ENCODE data around the gene EXOC8. TPM values are rescaled to one million over a fixed set of nuclear protein-coding genes. Genes with fewer than 3 reads are reported as not detected.

The EXOC8 gene
- total and polyA plus RNA-seq, 2 of the 8 experiments (the other 6 are each of a cell fraction or from before 2014, with no cell fraction given) = 2.0 to 9.8 TPM

- Histone ChIP-seq H2BK12ac (ENCODE audit: low read depth, low read length) (no peak overlapping the region), H2BK120ac (replicated peaks; ENCODE audit: low read depth, low read length) (no peak overlapping the region), H3K79me1 (ENCODE audit: low read depth, low read length) (no peaks in the 10 kb centered on the region; the same call in 1 of the 2 replicates), H4K8ac (ENCODE audit: extremely low read depth, insufficient read depth, low read length) (no peak overlapping the region), H3K4me2 (ENCODE audit: insufficient read depth in 1 of 2, low read depth in 2 of 2, low read length in 2 of 2) (no peak overlapping the region), H3K18ac (ENCODE audit: extremely low read depth, low read length) (no peak overlapping the region), H3K27me3 (replicated peaks in 1 of 4; ENCODE audit: control insufficient read depth in 3 of 4, extremely low read depth in 1 of 4, insufficient read depth in 3 of 4, low read length in 3 of 4) (no peaks in the 10 kb centered on the region), H3K14ac (ENCODE audit: insufficient read length) (no peak overlapping the region), H3K4me3 (ENCODE audit: extremely low read depth in 1 of 4, insufficient read depth in 2 of 4, low read depth in 3 of 4, low read length in 4 of 4) (no peak overlapping the region), H3K56ac (replicated peaks; ENCODE audit: insufficient read length, low read depth, low read length) (no peak overlapping the region), H4K20me1 (replicated peaks in 1 of 2; ENCODE audit: control insufficient read depth in 1 of 2, insufficient read depth in 2 of 2, low read length in 2 of 2) (no peaks in the 10 kb centered on the region), H2BK20ac (ENCODE audit: low read length) (no peak overlapping the region), H3K79me2 (ENCODE audit: control insufficient read depth in 1 of 2, insufficient read depth in 2 of 2, low read length in 2 of 2) (no peaks in the 10 kb centered on the region), H2AFZ (ENCODE audit: low read length) (no peak overlapping the region), H2BK5ac (ENCODE audit: low read depth, low read length) (no peak overlapping the region), H3K36me3 (ENCODE audit: control insufficient read depth in 2 of 4, insufficient read depth in 4 of 4, low read length in 3 of 4) (no peaks in the 10 kb centered on the region), H3K9ac (replicated peaks in 1 of 4; ENCODE audit: extremely low read depth in 1 of 4, low read depth in 3 of 4, low read length in 3 of 4) (no peak overlapping the region), H3K9me3 (ENCODE audit: insufficient read depth in 2 of 2, low read depth in 1 of 2, low read length in 1 of 2) (no peaks in the 10 kb centered on the region), H2BK15ac (ENCODE audit: low read length) (no peak overlapping the region), H4K91ac (replicated peaks; ENCODE audit: insufficient read length, low read length) (no peak overlapping the region), H4K5ac (ENCODE audit: insufficient read length, low read depth, low read length) (no peak overlapping the region), H3K27ac (ENCODE audit: low read depth, low read length) (no peak overlapping the region), H3K23ac (ENCODE audit: insufficient read length) (no peak overlapping the region), H2AK5ac (ENCODE audit: low read depth, low read length) (no peak overlapping the region), H3K4ac (replicated peaks; ENCODE audit: insufficient read length, low read depth, low read length) (no peak overlapping the region), H3K23me2 (ENCODE audit: low read depth, low read length) (no peaks in the 10 kb centered on the region), H3K4me1 (replicated peaks in 1 of 4; ENCODE audit: control insufficient read depth in 3 of 4, insufficient read depth in 4 of 4, low read length in 3 of 4) (no peaks in the 10 kb centered on the region)
- DNase-seq (ENCODE audit: low read depth in 1 of 2, low spot score in 2 of 2) = no peak
- ChIA-PET CTCF (ENCODE audit: partially characterized antibody) (interaction anchor here (0.9 to 1.1 kb wide), 3 partner anchors 15 to 290 kb away, joined by 3 to 4 read pairs (median 3); no protein-coding TSS in a partner anchor), POLR2A (ENCODE audit: partially characterized antibody) (no interaction called here)
- 78% methylated on average over 8 of the region's 8 CpGs; no CpG with 5 or more reads in 1 of the 2 experiments for WGBS, 2 experiments (ENCODE audit: extremely low coverage in 1 of 2, insufficient coverage in 1 of 2, insufficient read length in 1 of 2, insufficient replicate concordance in 2 of 2, low coverage in 1 of 2, low lambda C conversion rate in 2 of 2, missing lambda C conversion rate in 1 of 2)
- FAIRE-seq = no peak
- TF ChIP-seq NANOG (IDR thresholded peaks at IDR 0.05; ENCODE audit: insufficient read depth, low read depth, low read length, poor library complexity, severe bottlenecking) = no peak
- TF ChIP-seq FOSL1 (IDR thresholded peaks at IDR 0.05; ENCODE audit: insufficient read depth, low read depth, low read length) = no peak
- TF ChIP-seq BRCA1 (IDR thresholded peaks at IDR 0.05; ENCODE audit: low read depth, low read length) = no peak
These were observed 25.8 kb downstream of the EXOC8 start for GRCh38 chr1:231311720-231312431.
